ENCODE results near the gene BIRC2. TPM values are rescaled to one million over a fixed set of nuclear protein-coding genes. Genes with fewer than 3 reads are reported as not detected.
A peak's percentile ranks its signal among the peaks of the same experiment; 100 is the strongest.

The BIRC2 gene
- total and polyA plus RNA-seq, 2 donors from 2014 or later: 34.0 to 42.4 TPM

DNA sequence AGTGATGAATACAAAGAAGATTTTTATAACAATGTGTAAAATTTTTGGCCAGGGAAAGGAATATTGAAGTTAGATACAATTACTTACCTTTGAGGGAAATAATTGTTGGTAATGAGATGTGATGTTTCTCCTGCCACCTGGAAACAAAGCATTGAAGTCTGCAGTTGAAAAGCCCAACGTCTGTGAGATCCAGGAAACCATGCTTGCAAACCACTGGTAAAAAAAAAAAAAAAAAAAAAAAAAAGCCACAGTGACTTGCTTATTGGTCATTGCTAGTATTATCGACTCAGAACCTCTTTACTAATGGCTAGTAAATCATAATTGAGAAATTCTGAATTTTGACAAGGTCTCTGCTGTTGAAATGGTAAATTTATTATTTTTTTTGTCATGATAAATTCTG is 24.5 kb upstream of the BIRC2 start:
- FAIRE-seq: no peak
- intact Hi-C loops (cut with DNase I): no loop called here
- H3K4me1 ChIP-seq (ENCODE audit: control insufficient read depth in 2 of 3, insufficient read depth in 2 of 3, low read depth in 1 of 3, low read length in 3 of 3): peaks cover 0 to 2% (median 0%) of the 10 kb centered on the region in 3 donors

DNA sequence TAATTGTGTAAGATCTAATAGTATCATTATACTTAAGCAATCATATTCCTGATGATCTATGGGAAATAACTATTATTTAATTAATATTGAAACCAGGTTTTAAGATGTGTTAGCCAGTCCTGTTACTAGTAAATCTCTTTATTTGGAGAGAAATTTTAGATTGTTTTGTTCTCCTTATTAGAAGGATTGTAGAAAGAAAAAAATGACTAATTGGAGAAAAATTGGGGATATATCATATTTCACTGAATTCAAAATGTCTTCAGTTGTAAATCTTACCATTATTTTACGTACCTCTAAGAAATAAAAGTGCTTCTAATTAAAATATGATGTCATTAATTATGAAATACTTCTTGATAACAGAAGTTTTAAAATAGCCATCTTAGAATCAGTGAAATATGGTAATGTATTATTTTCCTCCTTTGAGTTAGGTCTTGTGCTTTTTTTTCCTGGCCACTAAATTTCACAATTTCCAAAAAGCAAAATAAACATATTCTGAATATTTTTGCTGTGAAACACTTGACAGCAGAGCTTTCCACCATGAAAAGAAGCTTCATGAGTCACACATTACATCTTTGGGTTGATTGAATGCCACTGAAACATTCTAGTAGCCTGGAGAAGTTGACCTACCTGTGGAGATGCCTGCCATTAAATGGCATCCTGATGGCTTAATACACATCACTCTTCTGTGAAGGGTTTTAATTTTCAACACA is 23.3 kb upstream of the BIRC2 start:
- Histone ChIP-seq H3K9me3 (ENCODE audit: control insufficient read depth in 2 of 3, insufficient read depth in 1 of 3, low read length in 3 of 3) (no peaks in the 10 kb centered on the region), H3K27ac (ENCODE audit: low read depth in 2 of 2, low read length in 2 of 2) (no peak overlapping the region), H3K4me1 (ENCODE audit: control insufficient read depth in 2 of 3, insufficient read depth in 2 of 3, low read depth in 1 of 3, low read length in 3 of 3) (no peaks in the 10 kb centered on the region), H3K4me3 (ENCODE audit: low read length in 3 of 3) (no peak overlapping the region), H3K27me3 (ENCODE audit: control insufficient read depth, insufficient read depth, low read length) (no peaks in the 10 kb centered on the region), H3K9ac (ENCODE audit: low read length in 3 of 3) (no peak overlapping the region), H3K36me3 (ENCODE audit: control insufficient read depth in 2 of 3, insufficient read depth in 3 of 3, low read length in 3 of 3) (no peaks in the 10 kb centered on the region)
- TF ChIP-seq, protein P1, sequence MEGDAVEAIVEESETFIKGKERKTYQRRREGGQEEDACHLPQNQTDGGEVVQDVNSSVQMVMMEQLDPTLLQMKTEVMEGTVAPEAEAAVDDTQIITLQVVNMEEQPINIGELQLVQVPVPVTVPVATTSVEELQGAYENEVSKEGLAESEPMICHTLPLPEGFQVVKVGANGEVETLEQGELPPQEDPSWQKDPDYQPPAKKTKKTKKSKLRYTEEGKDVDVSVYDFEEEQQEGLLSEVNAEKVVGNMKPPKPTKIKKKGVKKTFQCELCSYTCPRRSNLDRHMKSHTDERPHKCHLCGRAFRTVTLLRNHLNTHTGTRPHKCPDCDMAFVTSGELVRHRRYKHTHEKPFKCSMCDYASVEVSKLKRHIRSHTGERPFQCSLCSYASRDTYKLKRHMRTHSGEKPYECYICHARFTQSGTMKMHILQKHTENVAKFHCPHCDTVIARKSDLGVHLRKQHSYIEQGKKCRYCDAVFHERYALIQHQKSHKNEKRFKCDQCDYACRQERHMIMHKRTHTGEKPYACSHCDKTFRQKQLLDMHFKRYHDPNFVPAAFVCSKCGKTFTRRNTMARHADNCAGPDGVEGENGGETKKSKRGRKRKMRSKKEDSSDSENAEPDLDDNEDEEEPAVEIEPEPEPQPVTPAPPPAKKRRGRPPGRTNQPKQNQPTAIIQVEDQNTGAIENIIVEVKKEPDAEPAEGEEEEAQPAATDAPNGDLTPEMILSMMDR (IDR thresholded peaks at IDR 0.05; ENCODE audit: borderline replicate concordance, extremely low read depth, insufficient read depth): no peak
- peak; percentile 45 for FAIRE-seq
- no peak for DNase-seq
- intact Hi-C loops (cut with DNase I): no loop called here

More for the DNA sequence above, 24.5 kb upstream of the BIRC2 start:
- H3K27me3 ChIP-seq (ENCODE audit: control insufficient read depth, insufficient read depth, low read length): no peaks in the 10 kb centered on the region
- no peaks in the 10 kb centered on the region for H3K9me3 ChIP-seq (ENCODE audit: control insufficient read depth in 2 of 3, insufficient read depth in 1 of 3, low read length in 3 of 3)
- H3K36me3 ChIP-seq (ENCODE audit: control insufficient read depth in 2 of 3, insufficient read depth in 3 of 3, low read length in 3 of 3): no peaks in the 10 kb centered on the region
- no peak overlapping the region for H3K27ac ChIP-seq (ENCODE audit: low read depth in 2 of 2, low read length in 2 of 2)
- H3K9ac ChIP-seq (ENCODE audit: low read length in 3 of 3): no peak overlapping the region
- no peak overlapping the region for H3K4me3 ChIP-seq (ENCODE audit: low read length in 3 of 3)
- TF ChIP-seq, protein P1 (IDR thresholded peaks at IDR 0.05; ENCODE audit: borderline replicate concordance, extremely low read depth, insufficient read depth): no peak
- no peak for DNase-seq

DNA sequence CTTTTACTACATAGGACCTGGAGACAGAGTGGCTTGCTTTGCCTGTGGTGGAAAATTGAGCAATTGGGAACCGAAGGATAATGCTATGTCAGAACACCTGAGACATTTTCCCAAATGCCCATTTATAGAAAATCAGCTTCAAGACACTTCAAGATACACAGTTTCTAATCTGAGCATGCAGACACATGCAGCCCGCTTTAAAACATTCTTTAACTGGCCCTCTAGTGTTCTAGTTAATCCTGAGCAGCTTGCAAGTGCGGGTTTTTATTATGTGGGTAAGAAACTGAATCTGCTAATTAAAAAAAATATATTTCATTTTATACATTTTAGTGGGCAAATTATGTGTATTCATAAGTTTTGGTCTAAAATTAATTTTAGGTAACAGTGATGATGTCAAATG is 21.9 kb upstream of the BIRC2 start:
- Histone ChIP-seq H3K27ac (ENCODE audit: low read depth in 2 of 2, low read length in 2 of 2) (no peak overlapping the region), H3K4me1 (ENCODE audit: control insufficient read depth in 2 of 3, insufficient read depth in 2 of 3, low read depth in 1 of 3, low read length in 3 of 3) (no peaks in the 10 kb centered on the region), H3K9me3 (ENCODE audit: control insufficient read depth in 2 of 3, insufficient read depth in 1 of 3, low read length in 3 of 3) (no peaks in the 10 kb centered on the region), H3K27me3 (ENCODE audit: control insufficient read depth, insufficient read depth, low read length) (no peaks in the 10 kb centered on the region), H3K36me3 (ENCODE audit: control insufficient read depth in 2 of 3, insufficient read depth in 3 of 3, low read length in 3 of 3) (peaks cover 0 to 3% (median 2%) of the 10 kb centered on the region in 3 donors), H3K9ac (ENCODE audit: low read length in 3 of 3) (no peak overlapping the region), H3K4me3 (ENCODE audit: low read length in 3 of 3) (no peak overlapping the region)
- TF ChIP-seq, protein P1 (IDR thresholded peaks at IDR 0.05; ENCODE audit: borderline replicate concordance, extremely low read depth, insufficient read depth): no peak
- DNase-seq: no peak
- no peak for FAIRE-seq
- intact Hi-C loops (cut with DNase I): no loop called here

All from kidney (tissue), 14 donors.